ENCODE measurements around the gene GGN.
"Not testable (repeated sequence)": the region's sequence is repeated elsewhere in the genome, so short reads cannot be mapped to it uniquely, and the experiment has no call there.

The GGN gene, protein sequence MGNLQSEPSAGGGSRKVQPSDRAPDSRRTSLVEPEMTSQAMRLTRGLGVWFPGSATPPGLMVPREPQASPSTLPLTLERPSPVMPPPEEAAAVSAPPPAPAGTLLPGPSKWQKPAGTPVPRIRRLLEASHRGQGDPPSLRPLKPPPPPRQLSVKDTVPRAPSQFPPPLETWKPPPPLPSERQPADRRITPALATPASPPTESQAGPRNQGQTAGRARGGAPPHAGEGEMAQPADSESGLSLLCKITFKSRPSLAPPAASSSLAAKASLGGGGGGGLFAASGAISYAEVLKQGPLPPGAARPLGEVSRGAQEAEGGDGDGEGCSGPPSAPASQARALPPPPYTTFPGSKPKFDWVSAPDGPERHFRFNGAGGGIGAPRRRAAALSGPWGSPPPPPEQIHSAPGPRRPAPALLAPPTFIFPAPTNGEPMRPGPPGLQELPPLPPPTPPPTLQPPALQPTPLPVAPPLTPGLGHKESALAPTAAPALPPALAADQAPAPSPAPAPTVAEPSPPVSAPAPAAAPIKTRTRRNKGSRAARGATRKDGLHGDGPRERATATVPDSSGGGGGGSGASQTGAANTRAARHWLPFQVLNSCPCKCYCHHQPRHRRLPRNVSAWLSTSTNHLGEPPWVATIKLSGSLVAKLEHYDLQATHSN

DNA sequence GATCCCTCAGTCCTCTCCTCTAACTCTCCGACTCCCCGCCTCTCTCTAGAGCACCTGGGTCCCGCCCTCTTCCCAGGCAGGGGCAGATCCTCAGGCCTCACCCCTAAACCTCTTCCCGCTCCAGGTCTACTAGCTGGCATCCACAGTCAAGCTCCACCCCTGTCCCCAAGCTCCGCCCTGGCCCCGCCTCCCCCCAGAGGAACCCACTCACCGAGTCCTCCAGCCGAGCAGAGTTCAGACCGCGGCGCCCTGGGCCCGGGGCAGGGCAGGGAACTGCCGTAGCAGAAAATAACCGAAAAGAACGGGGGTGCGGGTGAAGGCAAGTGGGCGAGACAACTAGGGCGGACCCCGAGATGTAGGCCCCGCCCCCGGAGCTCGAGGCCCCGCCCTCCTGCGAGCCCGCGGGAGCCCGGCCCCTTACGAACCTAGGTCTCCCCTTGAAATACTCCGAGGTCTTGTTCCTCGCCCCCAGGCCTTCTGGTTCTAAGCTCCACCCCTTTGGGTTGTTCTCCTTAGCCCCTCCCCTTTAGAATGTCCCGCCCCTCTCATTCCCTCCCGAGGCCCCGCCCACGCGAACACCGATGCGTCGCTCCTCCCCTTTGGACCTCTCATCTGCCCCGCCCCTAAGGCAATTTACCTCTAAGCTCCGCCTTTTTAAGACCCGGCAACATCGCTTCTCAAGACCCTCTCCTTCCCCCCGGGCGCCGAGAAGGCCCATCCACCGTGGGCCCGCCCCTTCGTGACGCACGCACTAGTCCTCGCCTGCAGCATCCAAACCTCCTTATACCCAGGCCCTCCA is at the start of gene GGN:
Gene GGN, minus strand, starts transcription at position 485 of the 799 bp plus-strand sequence. CDS start 773 bp downstream, outside the sequence.
- peak; percentile 72 for DNase-seq (ENCODE audit: low read depth)

GRCh38 chr19:38437295-38437694 is 49.5 kb upstream of the GGN start:
- DNase-seq (ENCODE audit: low read depth), result no peak

GRCh38 chr19:38434549-38435051 is 46.8 kb upstream of the GGN start:
- no peak for DNase-seq (ENCODE audit: low read depth)

- no peak for DNase-seq (ENCODE audit: low read depth)
These were observed 45.5 kb upstream of the GGN start, which contains the start of gene RYR1 for GRCh38 chr19:38433268-38433733. TSS of gene RYR1 (plus strand) at chr19:38433691. CDS start at chr19:38433830, 139 bp downstream.

- DNase-seq (ENCODE audit: low read depth), result no peak
These were observed 43.1 kb upstream of the GGN start for GRCh38 chr19:38430931-38431330.

DNA sequence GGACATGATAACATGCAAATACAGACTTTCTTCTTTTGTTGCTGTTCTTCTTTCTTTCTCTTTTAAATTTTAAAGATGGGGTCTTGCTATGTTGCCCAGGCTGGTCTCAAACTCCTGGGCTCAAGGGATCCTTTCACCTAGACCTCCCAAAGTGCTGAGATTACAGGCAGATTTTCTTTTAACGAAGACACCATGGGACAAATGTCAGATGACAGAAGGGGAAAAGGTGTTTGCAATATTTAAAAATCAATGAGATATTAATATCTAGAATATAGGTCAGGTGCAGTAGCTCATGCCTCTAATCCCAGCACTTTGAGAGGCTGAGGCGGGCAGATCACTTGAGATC is 42.0 kb upstream of the GGN start:
- no peak for DNase-seq (ENCODE audit: low read depth)

DNA sequence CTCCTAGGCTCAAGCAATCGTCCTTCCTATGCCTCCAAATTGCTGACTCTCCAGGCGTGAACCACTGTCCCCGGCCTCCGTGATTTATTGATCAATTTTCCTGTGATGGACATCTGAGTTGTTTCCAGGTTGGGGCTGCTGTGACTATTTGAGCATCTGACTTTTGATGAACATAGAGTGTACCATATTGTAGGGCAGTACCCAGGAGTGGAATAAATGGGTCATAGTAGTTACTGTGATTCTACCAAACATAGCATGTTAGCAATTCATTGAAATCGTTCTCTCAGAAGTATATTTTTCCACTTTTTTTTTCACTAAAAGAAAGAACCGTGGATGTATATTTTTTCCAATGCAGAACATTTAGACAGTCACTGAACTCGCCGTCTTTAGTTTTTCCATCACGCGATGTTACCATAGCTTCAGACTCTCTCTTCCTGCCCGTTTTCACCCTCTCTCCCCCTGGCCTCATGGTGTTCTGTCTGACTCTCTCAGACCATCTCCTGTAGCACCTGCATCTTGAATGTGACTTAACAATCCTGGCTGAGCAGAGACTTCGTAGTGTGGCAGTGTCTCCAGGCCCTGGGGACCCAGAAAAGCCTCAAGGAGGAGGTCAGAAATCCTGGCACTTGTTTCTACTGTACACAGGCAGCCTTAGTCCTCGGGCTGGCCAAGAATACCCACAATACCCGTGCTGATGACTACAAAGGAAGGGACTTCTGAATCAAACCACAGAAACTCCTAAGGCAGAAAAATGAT is 41.4 kb upstream of the GGN start:
- no peak for DNase-seq (ENCODE audit: low read depth)

DNA sequence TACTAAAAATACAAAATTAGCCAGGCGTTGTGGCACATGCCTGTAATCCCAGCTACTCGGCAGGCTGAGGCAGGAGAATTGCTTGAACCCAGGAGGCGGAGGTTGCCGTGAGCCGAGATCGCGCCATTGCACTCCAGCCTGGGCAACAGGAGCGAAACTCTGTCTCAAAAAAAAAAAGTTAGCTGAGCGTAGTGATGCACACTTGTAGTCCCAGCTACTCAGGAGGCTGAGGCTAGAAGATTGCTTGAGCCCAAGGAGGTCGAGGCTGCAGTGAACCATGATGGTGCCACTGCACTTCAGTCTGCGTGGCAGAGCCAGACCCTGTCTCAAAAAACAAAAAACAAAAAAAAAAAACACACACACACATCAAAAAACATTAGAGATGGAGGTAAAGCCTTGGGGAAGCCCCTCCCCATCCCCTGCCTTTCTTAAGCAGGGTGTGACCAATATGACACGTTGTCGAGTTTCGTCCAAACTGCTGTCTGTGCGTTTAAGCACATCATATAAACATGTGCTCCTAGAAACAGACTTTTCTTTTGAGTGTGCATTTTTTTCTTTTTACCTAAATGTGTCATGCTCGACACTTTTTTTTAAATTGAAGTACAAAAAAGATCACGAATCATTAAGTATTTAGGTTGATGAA is 39.3 kb upstream of the GGN start:
- DNase-seq (ENCODE audit: low read depth), result not testable (repeated sequence)

GRCh38 chr19:38425810-38426466 is 38.1 kb upstream of the GGN start, which contains the start of gene RASGRP4:
TSS of gene RASGRP4 (minus strand) at chr19:38426219. CDS start at chr19:38426091, 128 bp downstream.
- no peak for DNase-seq (ENCODE audit: low read depth)

GRCh38 chr19:38425222-38425809 is 37.5 kb upstream of the GGN start:
- DNase-seq (ENCODE audit: low read depth), result no peak

- DNase-seq (ENCODE audit: low read depth), result no peak
These were observed 36.4 kb upstream of the GGN start for GRCh38 chr19:38424272-38424671.

DNA sequence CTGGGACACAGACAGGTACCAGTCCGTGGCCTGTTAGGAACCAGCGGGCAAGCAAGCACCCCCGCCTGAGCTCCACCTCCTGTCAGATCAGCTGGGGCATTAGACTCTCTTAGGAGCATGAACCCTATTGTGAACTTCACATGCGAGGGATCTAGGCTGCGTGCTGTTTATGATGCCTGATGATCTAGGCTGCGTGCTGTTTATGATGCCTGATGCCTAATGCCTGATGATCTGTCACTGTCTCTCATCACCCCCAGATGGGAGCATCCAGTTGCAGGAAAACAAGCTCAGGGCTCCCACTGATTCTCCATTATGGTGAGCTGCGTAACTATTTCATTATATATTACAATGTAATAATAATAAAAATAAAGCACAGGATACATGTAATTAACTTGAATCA is 34.6 kb upstream of the GGN start:
- DNase-seq (ENCODE audit: low read depth), result no peak

- DNase-seq (ENCODE audit: low read depth), result no peak
These were observed 34.0 kb upstream of the GGN start for GRCh38 chr19:38421856-38422255.

- no peak for DNase-seq (ENCODE audit: low read depth)
These were observed 33.1 kb upstream of the GGN start for GRCh38 chr19:38420935-38421334.

GRCh38 chr19:38417544-38418506 is 30.0 kb upstream of the GGN start:
- DNase-seq (ENCODE audit: low read depth), result no peak

DNA sequence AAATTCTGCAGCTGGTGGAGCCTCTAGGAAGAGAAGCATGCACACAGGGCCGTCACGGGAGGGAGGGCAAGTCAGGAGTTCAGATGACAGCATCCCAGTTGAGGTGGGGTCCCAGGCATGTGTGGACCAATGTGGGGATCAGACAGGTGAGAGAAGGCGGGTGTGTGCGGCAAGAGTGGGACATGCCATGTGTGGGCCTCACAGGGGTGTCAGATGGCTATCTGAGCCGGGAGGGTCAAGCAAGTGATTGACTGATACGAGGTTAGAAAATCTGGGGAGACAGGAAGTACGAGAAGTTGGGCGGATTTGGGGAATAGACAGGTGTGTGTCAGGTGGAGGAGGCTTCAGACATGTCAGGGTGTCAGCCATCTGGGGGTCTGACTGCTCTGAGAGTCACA is 29.3 kb upstream of the GGN start:
- no peak for DNase-seq (ENCODE audit: low read depth)

GRCh38 chr19:38413416-38413815 is 25.6 kb upstream of the GGN start:
- no peak for DNase-seq (ENCODE audit: low read depth)

- no peak for DNase-seq (ENCODE audit: low read depth)
These were observed 25.1 kb upstream of the GGN start for GRCh38 chr19:38412961-38413360.

- no peak for DNase-seq (ENCODE audit: low read depth)
These were observed 24.7 kb upstream of the GGN start for GRCh38 chr19:38412491-38412890.

Measured in stimulated activated CD4-positive, alpha-beta T cell treated with anti-CD3 and anti-CD28 coated beads, Interleukin-2, amount 100 ng/mL, for 4 hours (primary cell).